Measurements from ENCODE around the gene APBB1IP. TPM values are rescaled to one million over a fixed set of nuclear protein-coding genes. Genes with fewer than 3 reads are reported as not detected.

The APBB1IP gene
- total RNA-seq, 1 donor from 2014 or later, result 67.2 TPM

DNA sequence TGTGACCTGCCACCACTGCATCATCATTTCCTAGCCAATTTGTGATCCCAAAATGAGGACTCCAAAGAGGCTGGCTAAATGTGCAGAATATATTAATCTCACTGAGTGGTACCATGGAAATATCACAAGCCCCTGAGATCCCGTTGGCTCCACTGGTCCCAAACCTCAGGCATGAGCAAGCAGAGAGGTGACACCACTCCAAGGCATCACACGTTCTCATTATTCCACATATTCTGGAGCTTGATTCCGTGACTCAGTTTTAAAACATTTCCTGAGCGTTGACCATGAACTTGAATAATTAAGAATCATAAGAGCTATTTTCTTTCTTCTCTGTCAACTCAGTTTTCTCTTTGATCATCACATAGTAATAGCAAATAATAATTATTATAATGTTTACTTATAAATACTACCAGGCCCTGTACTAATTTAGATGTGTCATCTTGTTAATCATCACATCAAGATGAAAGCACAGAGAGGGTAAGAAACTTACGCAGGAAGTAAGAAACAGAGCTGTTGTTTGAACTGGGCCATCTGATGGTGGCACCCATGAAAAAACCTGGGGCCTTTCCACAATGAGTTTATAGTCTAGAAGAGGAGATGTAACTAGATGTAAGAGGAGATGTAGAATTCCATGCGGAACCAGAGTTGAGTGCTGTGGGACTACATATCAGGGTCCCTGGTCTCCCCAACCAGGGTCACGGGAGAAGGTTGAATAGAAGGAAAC, 3.5 kb downstream of the APBB1IP start:
- intact Hi-C loops (cut with micrococcal nuclease), result loop anchor here (10.0 kb wide), 3 partner anchors 253 to 1893 kb away; partner anchors contain the start of genes PDSS1 and RAB18

DNA sequence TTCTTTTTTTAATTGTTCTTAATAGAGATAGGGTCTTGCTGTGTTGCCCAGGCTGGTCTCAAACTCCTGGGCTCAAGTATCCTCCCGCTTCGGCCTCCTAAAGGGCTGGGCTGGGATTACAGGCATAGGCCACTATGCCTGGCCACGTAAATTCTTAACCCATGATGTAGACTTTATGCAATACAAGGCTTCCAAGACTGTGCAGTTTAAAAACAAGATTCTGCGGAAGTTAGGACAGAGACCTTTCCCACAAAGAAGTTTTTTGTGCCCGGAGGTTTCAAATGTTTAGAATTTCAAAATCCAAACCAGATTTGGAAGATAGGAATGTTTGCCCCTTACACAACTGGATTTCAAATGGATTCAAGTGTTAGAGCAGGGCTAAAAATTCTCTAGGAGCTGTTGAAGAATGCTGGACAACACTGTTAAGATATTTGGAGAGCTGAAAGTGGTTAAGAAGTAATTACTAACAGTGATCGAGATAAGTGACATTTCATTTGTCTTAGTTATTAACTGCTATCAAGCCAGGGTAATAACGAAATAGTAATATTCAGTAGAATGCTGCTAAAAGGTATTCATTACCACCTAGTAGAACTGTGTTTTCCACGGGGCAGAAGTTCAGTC, 7.4 kb downstream of the APBB1IP start:
- intact Hi-C loops (cut with micrococcal nuclease), result loop anchor here (5.0 to 10.0 kb wide), 5 partner anchors 249 to 1889 kb away; partner anchors contain the start of genes ABI1, ACBD5, PDSS1 and RAB18

DNA sequence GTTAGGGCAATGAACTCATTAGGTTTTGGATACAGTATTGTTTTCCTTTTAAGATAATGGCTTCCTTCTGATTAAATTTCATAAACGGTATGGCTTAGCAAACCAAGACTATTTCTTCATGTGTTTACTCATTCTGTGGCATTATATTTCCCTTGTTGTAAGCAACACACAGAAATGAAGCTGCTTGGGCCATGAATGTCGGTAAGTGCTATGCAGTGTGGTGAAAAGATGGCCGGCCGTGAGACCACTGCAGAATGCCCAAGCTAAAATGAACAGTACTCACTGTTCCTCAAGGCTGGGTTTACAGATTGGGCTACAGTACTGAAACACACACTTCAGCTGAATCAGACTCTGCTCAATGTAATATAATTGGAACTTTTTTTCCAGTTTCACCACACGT, 8.1 kb downstream of the APBB1IP start:
- intact Hi-C loops (cut with micrococcal nuclease), result loop anchor here (5.0 to 10.0 kb wide), 5 partner anchors 249 to 1889 kb away; partner anchors contain the start of genes ABI1, ACBD5, PDSS1 and RAB18

DNA sequence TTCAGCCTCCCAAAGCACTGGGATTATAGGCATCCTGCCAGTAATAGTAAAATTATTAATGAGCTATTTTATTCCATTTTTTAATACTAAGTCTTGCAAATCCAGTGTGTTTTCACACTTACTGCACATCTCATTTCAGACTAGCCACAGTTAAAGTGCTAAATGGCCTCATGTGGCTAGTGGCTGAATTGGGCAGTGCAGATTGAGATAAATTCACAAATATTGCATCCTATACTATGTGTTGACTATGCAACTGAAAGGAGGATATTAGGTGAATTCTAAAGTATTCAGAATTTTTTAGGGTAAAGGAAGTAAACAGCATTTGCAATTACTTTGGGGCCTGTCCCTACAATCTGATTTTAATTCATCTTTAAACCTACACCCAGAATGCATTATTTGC, 10.2 kb downstream of the APBB1IP start:
- intact Hi-C loops (cut with micrococcal nuclease), result loop anchor here (1.0 to 10.0 kb wide), 8 partner anchors 10 to 1887 kb away; partner anchors contain the start of genes ABI1, ACBD5, APBB1IP and PDSS1

- intact Hi-C loops (cut with micrococcal nuclease), result loop anchor here (1.0 to 10.0 kb wide), 8 partner anchors 11 to 1886 kb away; partner anchors contain the start of genes ABI1, ACBD5, APBB1IP and PDSS1
These were observed 10.7 kb downstream of the APBB1IP start for GRCh38 chr10:26448706-26449435.

DNA sequence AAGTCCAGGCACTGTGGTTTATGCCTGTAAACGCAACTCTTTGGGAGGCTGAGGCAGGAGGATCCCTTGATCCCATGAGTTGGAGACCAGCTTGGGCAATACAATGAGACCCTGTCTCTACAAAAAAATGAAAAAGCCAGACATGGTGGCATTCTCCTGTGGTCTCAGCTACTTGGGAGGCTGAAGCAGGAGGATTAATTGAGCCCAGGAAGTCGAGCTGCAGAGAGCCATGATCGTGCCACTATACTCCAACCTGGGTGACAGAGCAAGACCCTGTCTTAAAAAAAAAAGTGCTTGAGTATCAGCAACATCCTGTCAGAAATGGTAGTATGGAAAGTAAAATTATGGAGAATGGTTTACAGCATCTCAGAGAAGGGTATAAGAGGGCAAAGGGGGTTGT, 11.6 kb downstream of the APBB1IP start:
- intact Hi-C loops (cut with micrococcal nuclease), result loop anchor here (2.0 to 10.0 kb wide), 6 partner anchors 25 to 1885 kb away; partner anchors contain the start of genes ABI1, ACBD5, PDSS1 and RAB18

DNA sequence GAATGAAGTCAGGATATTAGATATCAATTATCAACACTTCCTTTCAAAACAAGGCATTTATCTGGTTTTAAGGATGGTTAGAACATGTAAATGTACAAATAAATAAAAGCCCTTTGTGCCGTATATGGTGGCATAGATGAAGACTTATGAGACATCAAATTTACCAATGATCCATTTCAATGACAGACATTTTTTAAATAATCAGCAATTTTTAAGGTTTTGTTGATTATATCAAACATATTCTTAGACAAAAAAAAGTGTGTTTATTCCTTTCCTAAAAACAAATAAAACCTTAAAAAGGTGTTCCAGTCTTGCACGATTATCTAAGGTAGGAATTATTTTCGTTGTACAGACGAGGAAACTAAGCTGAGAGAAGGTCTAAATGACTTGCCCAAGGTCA, 13.8 kb downstream of the APBB1IP start:
- intact Hi-C loops (cut with micrococcal nuclease), result no loop called here

DNA sequence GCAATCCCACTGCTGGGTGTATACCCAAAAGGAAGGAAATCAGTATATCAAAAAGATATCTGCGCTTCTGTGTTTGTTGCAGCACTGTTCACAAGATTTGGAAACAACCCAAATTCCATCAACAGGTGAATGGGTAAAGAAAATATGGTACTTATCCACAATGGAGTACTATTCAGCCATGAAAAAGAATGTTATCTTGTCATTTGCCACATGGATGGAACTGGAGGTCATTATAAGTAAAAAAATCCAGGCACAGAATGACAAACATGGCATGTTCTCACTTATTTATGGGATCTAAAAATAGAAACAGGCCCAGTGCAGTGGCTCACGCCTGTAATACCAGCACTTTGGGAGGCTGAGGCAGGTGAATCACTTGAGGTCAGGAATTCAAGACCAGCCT, 15.7 kb downstream of the APBB1IP start:
- intact Hi-C loops (cut with micrococcal nuclease), result no loop called here

DNA sequence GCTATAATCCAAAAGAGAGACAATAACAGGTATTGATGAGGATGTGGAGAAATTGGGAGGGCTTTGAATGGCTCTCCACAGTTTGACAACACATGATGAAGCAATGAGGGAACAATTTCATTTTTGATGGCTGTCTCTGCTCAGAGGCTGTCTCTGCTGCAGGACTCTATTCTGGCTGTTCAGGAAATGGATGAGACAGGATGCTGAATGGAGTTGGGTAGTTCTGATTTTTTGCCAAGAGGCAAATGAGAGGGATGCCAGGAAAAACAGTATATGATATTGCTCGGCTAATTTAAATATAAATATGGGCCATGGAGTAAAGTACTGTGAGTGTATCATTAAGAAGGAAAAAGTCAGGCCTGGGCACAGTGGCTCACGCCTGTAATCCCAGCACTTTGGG, 16.8 kb downstream of the APBB1IP start:
- intact Hi-C loops (cut with micrococcal nuclease), result no loop called here

DNA sequence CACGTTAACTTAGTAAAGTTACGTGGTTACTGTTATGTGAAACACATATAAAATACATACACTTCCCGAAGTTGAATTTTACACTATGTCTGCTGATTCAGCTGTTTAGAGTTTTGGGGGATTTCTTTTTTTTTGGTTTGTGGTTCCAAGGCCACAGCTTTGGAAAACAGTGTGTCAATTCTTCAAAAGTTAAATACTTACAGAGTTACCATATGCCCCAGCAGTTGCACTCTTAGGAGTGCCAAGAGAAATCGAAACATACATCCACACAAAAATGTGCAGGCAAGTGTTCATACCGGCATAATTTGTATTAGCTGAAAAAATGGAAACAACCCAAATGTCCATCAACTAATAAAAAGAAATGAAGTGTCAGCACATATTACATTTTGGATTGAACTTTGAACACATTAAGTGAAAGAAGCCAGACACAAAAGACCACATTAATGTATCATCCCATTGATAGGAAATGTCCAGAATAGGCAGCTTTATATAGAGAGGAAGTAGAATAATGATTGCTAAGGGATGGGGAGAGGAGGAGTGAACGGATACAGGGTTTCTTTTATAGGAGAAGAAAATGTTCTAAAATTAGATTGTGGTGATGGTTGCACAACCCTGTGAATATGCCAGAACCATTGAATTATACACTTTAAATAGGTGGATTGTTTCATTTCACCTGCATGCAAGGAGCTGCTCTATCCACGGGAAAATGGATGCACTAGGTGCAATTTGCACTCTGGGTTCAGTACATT, 17.6 kb downstream of the APBB1IP start:
- intact Hi-C loops (cut with micrococcal nuclease), result no loop called here

GRCh38 chr10:26457088-26457487, 18.9 kb downstream of the APBB1IP start:
- intact Hi-C loops (cut with micrococcal nuclease), result no loop called here

GRCh38 chr10:26460736-26461135, 22.6 kb downstream of the APBB1IP start:
- intact Hi-C loops (cut with micrococcal nuclease), result no loop called here

- intact Hi-C loops (cut with micrococcal nuclease), result no loop called here
These were observed 25.8 kb downstream of the APBB1IP start for GRCh38 chr10:26463986-26464385.

GRCh38 chr10:26464632-26465280, 26.6 kb downstream of the APBB1IP start:
- intact Hi-C loops (cut with micrococcal nuclease), result no loop called here

DNA sequence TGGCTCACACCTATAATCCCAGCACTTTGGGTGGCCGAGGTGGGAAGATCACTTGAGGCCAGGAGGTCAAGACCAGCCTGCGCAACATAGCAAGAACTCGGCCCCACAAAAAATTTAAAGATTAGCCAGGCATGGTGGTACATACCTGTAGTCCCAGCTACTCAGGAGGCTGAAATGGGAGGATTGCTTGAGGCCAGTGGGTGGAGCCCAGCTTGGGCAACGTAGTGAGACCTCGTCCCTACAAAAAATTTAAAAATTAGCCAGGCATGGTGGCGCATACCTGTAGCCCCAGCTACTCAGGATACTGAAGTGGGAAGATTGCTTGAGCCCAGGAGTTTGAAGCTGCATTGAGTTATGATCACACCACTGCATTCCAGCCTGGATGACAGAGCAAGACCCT, 28.4 kb downstream of the APBB1IP start:
- intact Hi-C loops (cut with micrococcal nuclease), result loop anchor here (2.0 kb wide), 1 partner anchor 16 kb away; no protein-coding TSS in a partner anchor

- intact Hi-C loops (cut with micrococcal nuclease), result loop anchor here (2.0 kb wide), 1 partner anchor 15 kb away; no protein-coding TSS in a partner anchor
These were observed 29.5 kb downstream of the APBB1IP start for GRCh38 chr10:26467639-26468038.

- intact Hi-C loops (cut with micrococcal nuclease), result no loop called here
These were observed 30.1 kb downstream of the APBB1IP start for GRCh38 chr10:26468291-26468690.

DNA sequence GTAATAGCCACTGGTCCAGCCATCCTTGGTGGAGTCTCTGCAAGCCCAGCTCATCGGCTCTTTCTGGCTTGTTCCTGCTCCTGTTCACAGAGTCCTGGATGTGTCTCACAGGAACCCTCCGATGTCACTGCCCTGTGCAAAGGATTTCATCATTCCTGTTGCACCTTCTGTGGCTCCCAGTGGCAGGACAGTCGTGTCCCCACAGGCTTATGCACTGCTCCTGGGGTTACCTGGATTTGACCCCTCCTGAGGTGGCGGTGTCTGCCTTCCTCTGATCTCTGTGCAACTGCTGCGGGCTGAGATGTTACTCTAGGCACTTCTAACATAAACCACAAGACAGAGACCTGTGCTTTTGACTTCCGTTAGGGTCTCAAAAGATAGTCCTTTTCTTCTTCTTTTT, 30.6 kb downstream of the APBB1IP start:
- intact Hi-C loops (cut with micrococcal nuclease), result no loop called here

GRCh38 chr10:26472492-26472778, 34.3 kb downstream of the APBB1IP start:
- intact Hi-C loops (cut with micrococcal nuclease), result no loop called here

DNA sequence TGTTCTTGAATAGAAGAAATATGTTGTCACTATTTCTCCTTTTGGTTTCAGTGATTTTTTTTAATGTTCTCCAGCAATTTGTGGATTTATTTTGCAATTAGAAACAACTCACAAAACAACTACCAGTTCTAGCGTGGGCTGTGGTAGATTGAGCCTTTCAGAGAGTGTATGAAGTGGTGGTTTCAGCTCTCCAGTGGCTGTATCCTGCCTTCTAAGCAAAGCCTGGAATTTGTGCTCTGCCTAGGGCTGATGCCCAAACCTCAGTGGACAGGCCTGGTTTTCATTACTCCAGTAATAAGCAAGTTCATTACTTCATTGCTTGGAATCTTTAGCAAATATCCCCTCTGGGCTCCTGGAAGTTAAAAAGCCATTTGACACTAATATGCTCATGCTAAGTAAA, 35.9 kb downstream of the APBB1IP start:
- intact Hi-C loops (cut with micrococcal nuclease), result loop anchor here (2.0 kb wide), 2 partner anchors 25 to 43 kb away; no protein-coding TSS in a partner anchor
